GM10266 (cell line): Measurements from ENCODE around the gene PLOD1.
"Not testable (repeated sequence)": the region's sequence is repeated elsewhere in the genome, so short reads cannot be mapped to it uniquely, and the experiment has no call there.

ENCODE experiments used
- DNase-seq: peaks from one replicate; pipeline ENCODE4 v3.0.0; 2012; ENCODE audit errors: extremely low spot score
- TF ChIP-seq, protein P1 (sequence below): IDR thresholded peaks from 2 replicates; pipeline ENCODE4 v1.5.1; 2012; ENCODE audit warnings: mild to moderate bottlenecking, low read depth; ENCODE audit not compliant: control insufficient read depth, insufficient read depth; ENCODE audit errors: missing control alignments

The PLOD1 gene

DNA sequence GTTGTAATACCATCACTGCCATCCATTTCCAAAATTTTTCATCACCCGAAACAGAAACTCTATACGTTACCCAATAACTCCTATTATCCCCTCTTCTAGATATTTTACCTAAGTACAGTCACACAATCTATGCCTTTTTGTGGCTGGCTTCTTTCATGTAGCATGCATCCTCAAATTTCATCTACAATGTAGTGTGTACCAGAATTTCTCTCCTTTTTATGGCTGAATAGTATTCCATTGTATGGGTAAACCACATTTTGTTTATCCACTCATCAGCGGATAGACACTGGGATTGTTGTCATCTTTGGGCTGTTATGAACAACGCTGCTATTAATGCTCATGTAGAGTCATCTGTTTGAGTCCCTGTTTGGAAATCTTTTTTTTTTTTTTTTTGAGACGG is 29.5 kb upstream of the PLOD1 start:
- DNase-seq = no peak
- TF ChIP-seq, protein P1, sequence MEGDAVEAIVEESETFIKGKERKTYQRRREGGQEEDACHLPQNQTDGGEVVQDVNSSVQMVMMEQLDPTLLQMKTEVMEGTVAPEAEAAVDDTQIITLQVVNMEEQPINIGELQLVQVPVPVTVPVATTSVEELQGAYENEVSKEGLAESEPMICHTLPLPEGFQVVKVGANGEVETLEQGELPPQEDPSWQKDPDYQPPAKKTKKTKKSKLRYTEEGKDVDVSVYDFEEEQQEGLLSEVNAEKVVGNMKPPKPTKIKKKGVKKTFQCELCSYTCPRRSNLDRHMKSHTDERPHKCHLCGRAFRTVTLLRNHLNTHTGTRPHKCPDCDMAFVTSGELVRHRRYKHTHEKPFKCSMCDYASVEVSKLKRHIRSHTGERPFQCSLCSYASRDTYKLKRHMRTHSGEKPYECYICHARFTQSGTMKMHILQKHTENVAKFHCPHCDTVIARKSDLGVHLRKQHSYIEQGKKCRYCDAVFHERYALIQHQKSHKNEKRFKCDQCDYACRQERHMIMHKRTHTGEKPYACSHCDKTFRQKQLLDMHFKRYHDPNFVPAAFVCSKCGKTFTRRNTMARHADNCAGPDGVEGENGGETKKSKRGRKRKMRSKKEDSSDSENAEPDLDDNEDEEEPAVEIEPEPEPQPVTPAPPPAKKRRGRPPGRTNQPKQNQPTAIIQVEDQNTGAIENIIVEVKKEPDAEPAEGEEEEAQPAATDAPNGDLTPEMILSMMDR = no peak

DNA sequence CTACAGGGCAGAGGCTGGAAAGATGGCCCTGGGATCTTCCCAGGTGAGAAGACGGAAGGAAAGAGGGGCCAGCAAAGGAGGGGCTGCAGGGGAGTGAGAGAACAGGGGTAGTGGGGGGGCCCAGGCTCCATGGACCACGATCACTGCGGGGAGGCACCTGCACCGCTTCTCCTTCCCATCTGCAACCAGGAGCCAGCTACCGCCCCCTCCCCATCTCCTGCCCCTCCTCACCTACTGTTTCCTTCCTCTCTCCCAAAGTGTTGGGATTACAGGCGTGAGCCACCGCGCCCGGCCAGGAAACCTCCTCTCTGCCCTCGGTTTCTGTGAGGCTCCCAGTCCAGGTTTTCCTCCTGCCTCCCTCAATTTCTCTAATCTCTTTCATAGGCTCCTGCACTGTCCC is 27.6 kb upstream of the PLOD1 start:
- no peak for DNase-seq

DNA sequence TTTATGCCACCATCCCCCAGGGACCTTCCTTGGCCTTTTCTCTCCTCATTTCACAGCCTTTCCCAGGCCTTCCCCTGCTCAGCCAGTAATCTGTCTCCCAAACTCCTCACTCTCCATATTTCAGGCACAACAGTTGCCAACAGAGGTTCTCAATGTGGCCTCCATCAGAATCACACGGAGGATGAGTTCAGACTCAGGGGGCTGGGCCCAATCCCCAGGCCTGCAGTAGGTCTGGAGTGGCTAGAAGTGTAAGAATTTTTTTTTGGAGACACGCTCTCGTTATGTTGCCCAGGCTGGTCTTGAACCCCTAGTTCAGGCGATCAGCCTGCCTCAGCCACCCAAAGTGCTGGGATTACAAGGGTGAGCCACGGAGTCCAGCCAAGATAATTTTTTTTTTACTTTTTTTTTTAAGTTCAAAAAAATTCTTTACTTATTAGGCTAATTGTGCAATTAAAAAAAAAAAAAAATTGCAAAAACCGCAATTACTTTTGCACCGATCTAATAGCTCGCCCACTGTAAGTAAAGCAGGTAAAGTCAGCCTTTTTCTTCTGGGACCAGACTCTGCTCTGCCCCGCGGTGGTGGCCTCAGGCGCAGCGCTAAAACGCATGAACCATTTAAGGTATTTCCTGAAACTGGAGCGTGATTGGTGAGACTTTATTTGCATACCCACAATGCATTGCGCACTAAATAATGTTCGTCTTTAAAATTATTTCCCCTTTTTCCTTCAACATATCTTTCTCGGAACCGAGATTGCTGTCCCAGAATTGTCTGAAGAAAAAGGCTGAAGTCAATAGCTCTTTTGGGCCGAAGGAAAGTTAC is 27.0 kb upstream of the PLOD1 start:
- DNase-seq = peak; percentile 92

More for the DNA sequence above, 27.6 kb upstream of the PLOD1 start:
- TF ChIP-seq, protein P1 = no peak

DNA sequence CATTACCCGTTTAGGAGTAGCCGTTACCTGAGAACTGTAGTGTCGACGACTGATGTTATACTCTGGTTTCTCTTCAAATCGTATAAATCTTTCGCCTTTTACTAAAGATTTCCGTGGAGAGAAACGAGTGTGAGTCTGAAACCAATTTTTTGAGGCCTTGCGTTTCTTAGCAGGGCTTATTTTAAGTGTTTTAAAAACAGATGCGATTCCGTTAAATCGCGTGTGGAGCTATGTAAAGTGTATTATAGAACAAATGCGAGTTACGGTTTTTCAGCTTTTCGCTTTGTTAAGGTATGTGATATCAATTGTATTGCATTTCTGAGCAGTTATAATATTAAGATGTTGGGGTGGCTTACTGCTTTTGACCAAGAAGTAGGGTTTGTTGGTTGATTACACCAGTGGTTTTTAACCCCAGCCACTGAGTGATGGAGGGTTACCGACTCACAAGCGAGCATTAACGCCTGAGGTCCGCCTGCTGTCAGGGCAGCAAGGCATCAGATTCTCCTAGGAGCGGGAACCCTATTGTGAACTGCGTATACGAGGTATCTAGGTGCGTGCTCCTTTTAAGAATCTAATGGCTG is 26.3 kb upstream of the PLOD1 start:
- TF ChIP-seq, protein P1 = no peak
- peak; percentile 85 for DNase-seq

More for the DNA sequence above, 27.0 kb upstream of the PLOD1 start:
- TF ChIP-seq, protein P1 = peak; percentile 99

DNA sequence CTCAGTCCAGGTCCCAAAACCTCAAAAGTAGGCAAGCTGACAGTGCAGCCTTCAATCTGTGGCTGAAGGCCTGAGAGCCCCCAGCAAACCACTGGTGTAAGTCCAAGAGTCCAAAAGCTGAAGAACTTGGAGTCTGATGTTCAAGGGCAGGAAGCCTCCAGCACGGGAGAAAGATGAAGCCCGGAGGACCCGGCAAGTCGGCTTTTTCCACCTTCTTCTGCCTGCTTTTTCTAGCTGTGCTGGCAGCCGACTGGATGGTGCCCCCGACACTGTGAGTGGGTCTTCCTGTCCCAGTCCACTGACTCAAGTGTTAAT is 23.6 kb upstream of the PLOD1 start:
- not testable (repeated sequence) for DNase-seq

- TF ChIP-seq, protein P1 = no peak
These were observed 22.5 kb upstream of the PLOD1 start for GRCh38 chr1:11912000-11912399.

DNA sequence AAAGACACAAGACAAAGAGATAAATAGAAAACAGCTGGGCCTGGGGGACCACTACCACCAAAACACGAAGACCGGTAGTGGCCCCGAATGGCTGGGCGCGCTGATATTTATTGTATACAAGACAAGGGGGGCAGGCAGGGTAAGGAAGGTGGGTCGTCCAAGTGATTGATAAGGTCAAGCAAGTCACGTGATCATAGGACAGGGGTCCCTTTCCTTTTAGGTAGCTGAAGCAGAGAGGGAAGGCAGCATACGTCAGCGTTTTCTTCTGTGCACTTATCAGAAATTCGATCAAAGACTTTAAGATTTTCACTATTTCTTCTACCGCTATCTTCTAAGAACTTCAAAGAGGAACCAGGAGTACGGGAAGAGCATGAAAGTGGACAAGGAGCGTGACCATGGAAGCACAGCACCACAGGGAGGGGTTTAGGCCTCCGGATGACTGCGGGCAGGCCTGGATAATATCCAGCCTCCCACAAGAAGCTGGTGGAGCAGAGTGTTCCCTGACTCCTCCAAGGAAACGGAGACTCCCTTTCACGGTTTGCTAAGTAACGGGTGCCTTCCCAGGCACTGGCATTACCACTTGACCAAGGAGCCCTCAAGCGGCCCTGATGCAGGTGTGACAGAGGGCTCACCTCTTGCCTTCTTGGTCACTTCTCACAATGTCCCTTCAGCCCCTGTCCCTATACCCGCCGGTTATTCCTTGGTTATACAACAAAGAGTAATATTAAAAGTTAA is 21.9 kb upstream of the PLOD1 start:
- not testable (repeated sequence) for DNase-seq

More at GRCh38 chr1:11912000-11912399, 22.5 kb upstream of the PLOD1 start:
- no peak for DNase-seq

DNA sequence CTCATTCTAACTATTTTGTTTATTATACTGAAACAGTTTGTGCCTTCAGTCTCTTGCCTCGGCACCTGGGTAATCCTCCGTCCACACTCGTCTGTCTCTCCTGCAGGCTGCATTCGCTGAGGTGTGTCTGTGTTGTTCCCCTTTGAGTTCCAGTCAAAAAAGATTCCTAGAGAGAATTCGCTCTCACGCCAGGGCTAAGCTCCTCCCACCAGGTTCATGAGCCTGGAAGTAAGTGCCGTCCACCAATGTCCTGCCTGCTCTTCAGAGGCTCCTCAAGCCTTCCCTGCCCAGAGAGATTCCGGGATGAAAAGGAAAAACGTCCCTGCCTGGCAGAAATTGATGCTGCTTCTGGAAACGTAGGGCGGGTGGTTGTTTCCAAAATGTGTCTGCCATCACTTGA is 21.2 kb upstream of the PLOD1 start:
- no peak for DNase-seq
- TF ChIP-seq, protein P1 = no peak
